DMS53 (cell line): Measurements from ENCODE around the gene TAS2R38.

Source experiments
- DNase-seq: peaks from one replicate; lab custom pipeline; 2025; lab: John Stamatoyannopoulos, UW

The TAS2R38 gene

DNA sequence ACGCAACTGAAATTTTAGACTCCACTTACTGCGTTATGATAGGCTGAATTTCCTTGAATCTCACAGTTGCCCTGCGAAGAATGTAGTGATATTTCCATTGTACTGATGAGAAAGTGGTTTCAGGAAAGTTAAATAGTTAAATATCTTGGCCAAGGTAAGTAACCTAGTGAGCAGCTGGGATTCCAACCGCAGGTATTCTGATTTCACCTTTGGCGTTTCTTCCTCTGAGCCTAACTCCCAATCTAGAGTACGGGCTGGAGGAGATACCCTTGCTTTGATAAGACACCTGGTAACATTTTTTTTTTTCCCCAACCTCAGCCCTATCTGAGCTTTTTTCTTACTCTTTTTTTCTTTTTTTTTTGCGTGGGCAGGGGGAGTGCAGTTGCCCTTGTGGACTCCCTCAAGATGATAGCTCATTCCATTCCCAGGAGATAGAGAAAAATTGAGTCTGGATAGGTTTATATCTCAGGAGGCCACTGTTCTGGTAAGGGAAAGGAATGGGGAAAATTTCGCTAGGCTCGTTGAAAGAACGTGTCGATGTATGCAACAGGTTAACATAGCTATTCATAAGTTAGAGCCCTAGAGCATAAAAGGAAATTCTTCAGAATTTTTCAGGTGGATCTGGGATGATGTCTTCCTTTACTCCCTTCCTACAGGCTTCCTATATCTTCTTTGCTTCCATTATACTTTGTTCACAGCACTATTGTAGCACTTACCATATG, 3.1 kb upstream of the TAS2R38 start:
- no peak for DNase-seq

DNA sequence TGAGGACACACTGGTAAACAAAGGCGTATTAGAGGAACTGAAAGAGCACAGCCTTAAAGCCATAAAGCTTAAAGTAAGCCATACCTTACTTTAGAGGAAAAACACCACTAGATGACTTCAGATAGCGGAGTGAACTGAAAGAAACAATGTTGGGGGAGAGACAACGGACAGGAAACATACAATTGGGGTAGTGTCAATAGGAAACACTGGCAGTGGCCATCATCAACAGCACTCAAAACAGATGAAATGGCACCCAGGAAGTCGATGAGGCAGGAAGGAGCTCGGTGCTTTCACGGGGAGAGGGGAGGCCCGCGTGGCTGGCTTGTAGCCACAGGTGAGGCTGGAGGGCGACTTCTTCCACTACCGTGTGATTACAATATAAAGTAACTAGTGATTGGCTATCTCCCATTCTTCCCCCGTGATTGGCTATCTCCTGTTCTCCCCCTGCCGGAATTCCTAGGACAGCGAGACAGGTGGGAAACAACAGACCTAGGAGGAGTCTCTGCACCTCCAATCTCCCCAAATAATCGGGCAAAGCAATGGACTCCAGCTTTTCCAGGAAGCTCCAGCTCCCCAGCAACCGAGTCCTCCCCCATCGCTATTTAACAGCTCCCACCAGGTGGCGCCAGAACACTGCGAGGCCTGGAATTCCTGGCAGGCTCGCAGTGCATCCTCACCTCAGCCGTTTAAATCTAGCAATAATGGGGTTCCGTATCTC, 2.4 kb upstream of the TAS2R38 start:
- DNase-seq: peak; percentile 88

DNA sequence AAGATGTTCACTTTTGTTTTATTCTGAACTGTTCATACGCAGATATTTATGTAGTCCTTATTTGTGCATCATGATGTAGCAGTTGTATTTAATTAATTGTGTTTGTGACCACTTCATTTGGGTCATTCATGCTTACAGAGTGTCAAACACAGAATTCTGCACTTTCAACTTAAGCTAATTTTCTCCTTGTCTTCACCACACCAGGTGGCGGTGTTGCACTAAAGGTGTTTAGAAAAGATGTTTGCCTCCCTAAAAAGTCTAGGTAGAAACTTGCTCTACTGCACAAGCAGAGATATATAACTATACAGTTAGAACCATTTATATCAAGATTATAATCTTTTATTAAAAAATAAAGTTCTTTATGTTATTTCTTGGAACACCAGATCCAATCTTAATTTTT, 1.3 kb upstream of the TAS2R38 start:
- peak; percentile 69 for DNase-seq

DNA sequence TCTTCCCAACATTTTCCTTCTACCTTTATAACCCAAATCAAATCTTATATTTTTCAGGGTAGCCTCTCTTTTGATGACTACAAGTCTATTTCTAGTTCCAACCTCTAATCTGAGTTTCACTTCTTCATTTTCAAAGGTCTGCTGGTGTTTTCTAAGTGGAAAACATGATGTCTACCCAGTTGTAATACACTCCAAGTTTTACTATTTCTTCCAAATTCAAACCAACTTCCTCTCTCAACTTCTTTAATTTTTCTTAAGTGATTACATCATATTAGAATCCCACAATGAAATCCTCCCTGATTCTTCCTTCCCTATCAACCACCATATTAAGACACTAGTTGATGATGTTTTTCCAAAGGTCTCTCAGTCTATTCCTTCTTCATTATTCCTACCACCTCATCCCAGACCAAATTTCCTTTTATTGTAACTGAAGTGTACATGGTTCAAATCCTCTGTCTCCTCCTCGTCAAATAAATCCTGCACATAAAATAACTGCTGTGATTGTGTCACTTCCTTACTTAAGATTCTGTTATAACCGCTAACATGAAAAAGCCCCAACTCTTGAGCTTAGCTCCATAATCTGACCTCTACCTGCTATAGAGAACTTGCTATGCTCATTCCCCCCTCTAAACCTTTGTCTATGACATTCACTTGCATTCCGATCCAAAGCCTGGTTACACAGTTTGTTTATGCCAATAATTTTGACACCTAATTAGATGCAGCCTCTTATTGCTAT, 12.7 kb downstream of the TAS2R38 start:
- DNase-seq: no peak

DNA sequence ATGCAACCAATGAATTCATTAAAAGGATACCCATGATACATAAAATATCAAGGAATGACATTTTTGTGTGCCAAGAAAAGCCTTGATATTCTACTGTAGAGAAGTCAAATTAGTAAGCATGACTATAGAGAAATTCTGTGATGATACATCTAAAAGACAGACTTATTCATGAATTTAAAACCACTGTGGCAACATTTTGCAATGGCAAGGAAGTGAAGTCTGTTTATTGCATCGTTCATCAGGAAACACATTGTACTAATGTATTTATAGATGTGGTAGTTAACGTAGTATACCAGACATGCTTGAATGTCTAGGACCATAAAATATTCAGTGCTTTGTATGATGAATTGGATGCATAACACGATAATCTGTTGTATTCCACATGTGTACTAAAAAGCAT, 17.5 kb downstream of the TAS2R38 start:
- no peak for DNase-seq

DNA sequence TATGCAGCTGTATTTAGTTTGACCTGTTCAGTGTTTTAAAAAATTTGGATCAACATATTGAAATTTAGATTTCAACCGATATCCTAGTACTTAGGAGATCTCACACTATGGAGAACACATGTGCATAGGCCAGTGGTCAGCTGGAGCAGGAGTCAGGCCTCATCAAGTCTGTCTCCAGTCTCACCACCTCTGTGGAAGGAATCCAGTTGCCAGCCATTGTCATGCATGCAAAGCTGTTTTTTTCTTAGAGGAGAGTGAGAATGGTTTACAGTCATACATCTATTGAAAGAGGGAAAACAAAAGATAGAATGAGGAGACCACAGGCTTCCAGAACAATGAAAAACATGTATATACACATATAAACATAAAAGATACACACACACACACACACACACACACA, 19.2 kb downstream of the TAS2R38 start:
- no peak for DNase-seq

DNA sequence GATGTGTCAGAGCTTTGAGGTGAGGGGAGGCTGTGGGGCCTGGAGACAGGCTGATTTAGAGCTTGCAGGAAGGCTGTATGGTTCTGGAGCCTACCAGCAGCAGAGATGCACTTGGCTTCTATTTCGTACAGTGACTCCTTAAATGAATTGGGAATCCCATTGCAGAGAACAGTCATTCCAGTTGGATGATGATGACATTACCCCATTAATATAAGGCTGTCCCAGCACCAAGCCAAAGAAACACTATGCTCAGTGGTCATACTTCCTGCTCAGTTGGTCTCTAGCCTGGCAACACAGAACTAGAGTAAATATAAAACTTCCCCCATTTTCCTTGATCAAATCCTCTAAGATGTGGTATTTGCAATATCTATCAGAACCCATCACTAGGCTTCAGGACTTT, 21.1 kb downstream of the TAS2R38 start:
- DNase-seq: no peak

DNA sequence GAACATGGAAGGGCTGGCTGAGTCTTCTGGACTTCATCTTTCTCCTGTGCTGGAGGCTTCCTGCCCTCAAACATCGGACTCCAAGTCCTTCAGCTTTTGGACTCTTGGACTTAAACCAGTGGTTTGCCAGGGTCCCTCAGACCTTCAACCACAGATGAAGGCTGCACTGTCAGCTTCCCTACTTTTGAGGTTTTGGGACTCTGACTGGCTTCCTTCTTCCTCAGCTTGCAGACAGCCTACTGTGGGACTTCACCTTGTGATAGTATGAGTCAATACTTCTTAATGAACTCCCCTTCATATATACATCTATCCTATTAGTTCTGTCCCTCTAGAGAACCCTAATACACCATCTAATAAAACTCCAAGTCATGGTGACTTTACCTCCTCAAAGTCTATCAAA, 22.8 kb downstream of the TAS2R38 start:
- no peak for DNase-seq

DNA sequence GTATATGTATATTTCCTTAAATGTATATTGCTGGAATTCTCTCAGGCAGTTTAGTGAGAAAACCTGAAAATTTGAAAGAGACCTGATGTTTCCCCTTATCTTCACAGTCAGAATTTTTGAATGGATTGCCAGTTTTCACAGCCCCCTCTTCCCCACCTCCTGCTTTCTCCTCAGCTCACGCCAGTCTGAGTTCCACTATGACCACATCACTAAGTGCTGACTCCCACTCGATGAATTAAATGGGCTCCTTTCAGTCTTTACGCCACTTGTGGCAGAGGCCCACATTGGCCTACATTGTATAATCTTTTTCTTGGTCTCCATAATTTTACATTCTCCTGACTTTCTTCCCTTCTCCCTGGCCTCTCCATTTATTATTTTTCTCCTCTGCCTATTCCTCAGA, 23.7 kb downstream of the TAS2R38 start:
- DNase-seq: no peak

DNA sequence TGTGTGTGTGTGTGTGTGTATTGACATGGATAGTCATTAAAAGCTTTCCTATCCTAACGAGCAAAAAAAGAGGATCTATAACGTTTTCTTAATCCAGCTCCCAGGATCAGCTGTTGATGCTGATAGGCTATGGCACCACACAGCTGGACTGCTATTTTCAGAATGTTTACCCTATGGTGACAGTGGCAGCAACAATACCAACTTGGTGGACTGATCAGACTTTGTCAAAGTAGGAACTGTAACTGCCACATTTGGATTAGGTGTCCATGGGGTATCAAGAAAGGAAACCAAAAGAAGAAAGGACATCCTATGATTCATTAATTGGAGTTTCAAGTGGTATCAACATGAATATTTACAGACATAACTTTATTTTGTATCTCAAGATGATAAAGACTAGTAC, 24.1 kb downstream of the TAS2R38 start:
- no peak for DNase-seq

DNA sequence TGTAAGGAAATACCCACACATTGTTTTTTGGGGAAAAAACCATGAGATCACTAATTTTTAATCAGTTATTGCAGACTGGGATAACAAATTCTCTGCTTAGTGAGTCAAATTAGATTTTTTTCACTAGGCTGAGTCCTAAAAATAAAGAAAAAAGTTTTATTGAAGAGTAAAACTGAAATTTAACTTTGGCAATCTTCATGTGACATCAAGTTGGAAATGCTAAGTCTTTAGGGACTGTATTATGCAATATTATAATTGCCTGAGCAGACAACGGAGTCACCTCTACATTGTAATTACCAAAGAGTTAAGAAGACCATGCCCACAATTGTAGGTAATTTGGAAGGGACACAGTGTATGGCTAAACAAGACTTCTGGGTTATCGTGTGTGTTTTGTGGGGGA, 24.6 kb downstream of the TAS2R38 start:
- DNase-seq: no peak

DNA sequence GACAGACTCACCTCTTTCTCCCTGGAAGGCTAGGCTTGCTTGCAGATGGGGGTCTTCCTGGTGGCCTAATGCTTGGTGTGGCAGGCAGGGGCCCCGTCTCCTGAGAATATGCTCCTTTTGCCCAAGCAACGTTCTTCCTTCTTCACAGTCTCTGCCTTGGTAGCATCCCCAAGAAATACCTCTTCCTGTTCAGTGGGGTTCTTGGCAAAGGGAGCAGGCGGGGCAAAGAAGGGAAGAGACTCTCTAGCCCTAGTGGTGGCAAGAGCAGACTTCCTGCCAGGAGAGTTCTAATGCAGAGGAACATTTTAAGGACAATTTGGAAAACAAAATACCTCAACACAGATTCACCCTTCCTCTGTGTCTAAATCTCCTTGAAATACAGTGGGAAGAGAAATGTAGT, 26.8 kb downstream of the TAS2R38 start, which contains the start of gene CLEC5A:
TSS of gene CLEC5A (minus strand) at position 179 of the 400 bp plus-strand sequence. CDS start 682 bp downstream, outside the sequence.
- DNase-seq: no peak

DNA sequence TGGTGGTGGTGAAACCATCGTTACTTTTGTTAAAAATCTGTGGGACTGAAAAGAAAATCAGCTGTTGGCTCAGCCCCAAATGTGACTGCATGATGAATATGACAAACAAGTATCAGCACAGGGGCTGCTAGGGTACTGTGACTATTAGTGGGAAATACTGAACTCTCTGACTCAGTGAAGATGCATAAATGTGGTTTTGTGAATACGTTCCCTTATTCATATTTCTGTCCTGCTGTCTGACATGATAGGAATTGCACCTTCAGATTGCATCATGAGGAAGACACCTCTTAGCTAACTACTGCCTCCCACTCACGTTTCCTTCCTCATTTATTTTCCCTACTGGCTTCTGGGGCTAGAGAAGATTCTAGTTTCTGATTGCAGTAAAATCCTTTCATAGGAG, 28.2 kb downstream of the TAS2R38 start:
- DNase-seq: no peak

DNA sequence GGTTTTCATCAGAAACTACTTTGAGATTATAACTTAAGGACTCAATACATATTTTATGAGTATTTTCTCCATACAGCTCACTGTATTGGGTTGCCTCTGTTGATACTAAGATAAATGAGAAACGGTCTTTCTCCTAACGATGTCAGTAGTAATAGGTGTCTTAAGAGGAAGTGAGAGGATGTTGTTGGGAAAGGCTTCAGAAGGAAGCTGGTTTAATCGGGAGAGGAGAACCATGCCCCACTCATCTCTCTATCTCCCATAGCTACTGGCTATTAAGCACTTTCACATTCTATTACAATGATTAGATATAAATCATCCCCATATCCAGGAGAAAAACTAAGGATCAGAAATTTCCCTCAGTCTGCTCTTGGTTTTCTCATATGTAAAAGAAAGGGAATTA, 28.8 kb downstream of the TAS2R38 start:
- no peak for DNase-seq

DNA sequence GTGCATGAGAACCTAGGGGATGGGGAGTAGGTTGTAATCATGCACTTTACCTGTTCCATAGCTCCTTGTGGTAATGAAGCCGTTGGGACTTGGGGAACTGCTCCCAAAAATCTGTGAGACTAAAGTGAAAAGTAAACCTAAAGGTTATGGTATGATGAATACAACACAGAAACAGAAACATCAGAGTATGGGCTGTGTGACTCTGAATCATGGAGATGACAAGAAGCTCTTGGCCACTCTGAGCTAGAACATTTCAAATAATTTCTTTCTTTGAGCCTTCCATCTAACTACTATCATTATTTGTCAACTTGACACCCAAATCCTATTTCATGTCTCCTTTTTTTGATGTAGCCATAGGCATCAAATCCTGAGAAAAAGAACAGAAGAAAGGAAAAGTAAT, 29.7 kb downstream of the TAS2R38 start:
- DNase-seq: no peak

DNA sequence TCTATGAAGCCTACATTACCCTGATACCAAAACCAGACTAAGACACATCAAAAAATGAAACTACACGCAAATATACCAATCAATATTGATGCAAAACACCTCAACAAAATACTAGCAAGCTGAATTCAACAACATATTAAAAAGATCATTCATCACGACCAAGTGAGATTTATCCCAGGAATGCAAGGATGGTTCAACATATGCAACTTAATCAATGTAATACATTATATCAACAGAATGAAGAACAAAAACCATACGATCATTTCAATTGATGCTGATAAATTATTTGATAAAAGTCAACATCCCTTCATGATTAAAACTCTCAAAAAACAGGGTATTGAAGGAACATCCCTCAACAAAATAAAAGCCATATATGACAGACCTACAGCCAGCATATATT, 32.5 kb downstream of the TAS2R38 start:
- DNase-seq: peak; percentile 11

DNA sequence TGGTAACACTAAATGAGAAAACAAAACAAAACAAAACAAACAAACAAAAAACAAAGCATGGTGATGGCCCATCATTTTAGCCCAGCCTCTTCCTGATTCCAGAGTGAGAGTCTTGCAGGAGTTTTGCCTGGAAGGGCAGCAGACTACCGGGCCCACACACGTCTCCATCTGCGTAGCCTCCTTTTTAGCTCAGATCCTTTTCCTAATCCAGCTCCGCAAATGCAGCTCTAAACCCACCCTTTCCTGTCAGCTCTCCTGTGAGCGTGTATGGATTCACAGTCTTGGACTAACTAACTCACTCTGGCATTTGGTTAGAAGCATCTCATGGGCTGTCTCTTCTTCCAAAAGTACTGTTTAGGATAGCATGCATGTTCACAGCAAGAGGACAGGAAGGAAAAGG, 43.4 kb downstream of the TAS2R38 start:
- DNase-seq: no peak

DNA sequence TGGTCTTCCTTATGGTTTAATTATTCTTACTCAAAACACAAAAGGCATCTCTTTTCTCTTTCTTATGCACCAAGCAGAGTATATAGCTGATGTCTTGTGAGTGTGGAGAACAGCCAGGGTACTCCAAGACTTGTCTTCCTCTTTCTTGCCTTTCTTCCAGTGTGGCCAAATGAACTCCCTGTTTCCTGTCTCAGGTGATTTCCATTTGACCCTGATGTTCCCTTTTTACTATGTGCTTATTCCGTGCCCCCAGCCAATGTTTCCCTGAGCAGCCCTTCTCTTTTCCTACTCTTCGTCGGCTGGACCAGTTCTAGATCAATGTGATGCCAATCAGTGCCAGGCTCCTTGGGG, 44.8 kb downstream of the TAS2R38 start:
- DNase-seq: no peak

DNA sequence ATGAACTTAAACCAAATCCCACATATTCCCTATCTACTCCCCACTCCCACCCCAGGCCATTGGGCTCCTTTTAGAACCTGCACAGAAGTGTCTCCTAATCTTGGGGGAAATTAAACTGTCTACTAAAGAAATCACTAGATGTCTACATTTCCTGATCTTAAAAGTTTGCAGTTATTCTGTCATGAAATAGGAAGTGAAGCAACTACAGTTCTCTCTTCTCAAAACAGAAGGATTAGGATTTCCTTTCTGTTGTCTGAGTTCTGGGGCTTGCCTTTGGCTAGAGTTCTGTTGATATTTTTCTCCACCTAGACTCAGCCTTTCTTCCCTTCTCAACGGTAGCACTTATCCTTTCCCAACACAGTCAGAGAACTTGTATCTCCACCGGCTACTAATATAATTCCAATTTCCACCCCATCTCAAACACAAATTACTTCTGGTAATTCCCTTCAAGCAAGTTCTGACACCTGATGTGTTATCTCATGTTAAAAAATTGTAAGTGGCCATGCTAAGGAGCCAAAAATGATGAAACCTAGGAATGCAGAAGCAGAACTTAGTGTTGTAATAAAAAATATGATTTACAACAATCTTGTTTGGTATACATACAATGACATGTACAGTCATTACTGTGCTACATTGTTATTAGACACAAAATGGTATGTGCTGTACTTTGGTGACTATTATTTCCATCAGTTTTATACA, 45.3 kb downstream of the TAS2R38 start:
- no peak for DNase-seq
